ENCODE measurements around the gene F2R. TPM values are rescaled to one million over a fixed set of nuclear protein-coding genes. Genes with fewer than 3 reads are reported as not detected.

The F2R gene
- total and polyA plus RNA-seq, 2 of the 4 experiments (the other 2 are of a cell fraction), result 85.7 to 147 TPM

Small RNA genes within 50 kb of the gene (microRNA-seq; reads per million reads assigned to microRNA genes)
- gene RF02154 (ENCODE audit: insufficient read depth, insufficient read length), result not detected
- gene RF02155 (ENCODE audit: insufficient read depth, insufficient read length), result not detected

Small RNA genes within 50 kb of the gene (small RNA-seq; reads per million reads assigned to genes)
- 0 reads per million in 5 experiments for gene RF02154
- 0 reads per million in 5 experiments for gene RF02155

Other genes with a start within 250 kb of the F2R start
- gene F2RL2, start 92.7 kb upstream of the F2R start, total RNA-seq (2012; rRNA removed), result 18.1 and 21.7 TPM in 2 replicates
- 30.9 and 32.8 TPM in 2 replicates for gene F2RL2, start 92.7 kb upstream of the F2R start, polyA plus RNA-seq (2012; rRNA removed)
- 9.4 and 12.4 TPM in 2 replicates for gene F2RL1, start 102.9 kb downstream of the F2R start, total RNA-seq (2012; rRNA removed)
- gene F2RL1, start 102.9 kb downstream of the F2R start, polyA plus RNA-seq (2012; rRNA removed), result 4.7 and 5.6 TPM in 2 replicates
- not detected in 2 replicates for gene S100Z, start 133.9 kb downstream of the F2R start, total RNA-seq (2012; rRNA removed)
- not detected in 2 replicates for gene S100Z, start 133.9 kb downstream of the F2R start, polyA plus RNA-seq (2012; rRNA removed)
- gene CRHBP, start 236.9 kb downstream of the F2R start, total RNA-seq (2012; rRNA removed), result 0.28 TPM in 1 of 2 replicates, not detected in the other
- 0.09 and 0.27 TPM in 2 replicates for gene CRHBP, start 236.9 kb downstream of the F2R start, polyA plus RNA-seq (2012; rRNA removed)

All from IMR-90 (cell line).